ENCODE results near the gene KIF5A.
A peak's percentile ranks its signal among the peaks of the same experiment; 100 is the strongest.
"Not testable (repeated sequence)": the region's sequence is repeated elsewhere in the genome, so short reads cannot be mapped to it uniquely, and the experiment has no call there.

KIF5A gene

DNA sequence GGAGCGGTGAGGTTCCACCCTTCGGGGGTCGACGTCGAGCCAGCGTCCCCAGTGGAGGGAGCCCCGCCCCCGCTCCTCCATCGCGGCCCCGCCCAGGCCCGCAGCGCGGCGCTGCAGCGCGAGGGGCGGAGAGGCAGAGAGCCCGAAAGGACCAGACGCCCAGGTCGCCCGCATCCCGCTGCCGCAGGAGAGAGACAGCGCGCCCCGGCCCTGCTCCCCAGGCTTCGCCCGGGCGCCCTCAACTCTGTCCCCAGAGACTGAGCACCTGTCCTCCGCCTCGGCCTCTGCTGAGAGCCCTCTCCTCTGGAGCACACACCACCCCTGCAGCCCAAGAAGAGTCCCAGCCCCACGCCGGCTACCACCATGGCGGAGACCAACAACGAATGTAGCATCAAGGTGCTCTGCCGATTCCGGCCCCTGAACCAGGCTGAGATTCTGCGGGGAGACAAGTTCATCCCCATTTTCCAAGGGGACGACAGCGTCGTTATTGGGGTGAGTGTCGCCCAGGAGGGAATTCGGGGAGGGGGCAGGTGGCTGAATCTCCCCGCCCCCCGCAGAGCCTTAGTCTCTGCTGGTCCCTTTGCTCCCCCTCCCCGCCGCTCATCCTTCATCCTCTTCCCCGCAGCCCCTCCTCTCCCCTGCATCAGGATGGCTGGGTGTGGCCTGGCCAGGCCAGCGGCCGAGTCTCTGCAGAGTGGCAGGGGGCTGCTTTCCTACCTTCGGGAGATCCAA lies at the start of gene KIF5A:
Gene KIF5A (plus strand): TSS at position 136 of the 732 bp plus-strand sequence. CDS start 228 bp downstream, at position 364.
- DNase-seq: peak; percentile 87

- DNase-seq: no peak
Observed at GRCh38 chr12:57500213-57500612, 49.6 kb upstream of the KIF5A start.

DNA sequence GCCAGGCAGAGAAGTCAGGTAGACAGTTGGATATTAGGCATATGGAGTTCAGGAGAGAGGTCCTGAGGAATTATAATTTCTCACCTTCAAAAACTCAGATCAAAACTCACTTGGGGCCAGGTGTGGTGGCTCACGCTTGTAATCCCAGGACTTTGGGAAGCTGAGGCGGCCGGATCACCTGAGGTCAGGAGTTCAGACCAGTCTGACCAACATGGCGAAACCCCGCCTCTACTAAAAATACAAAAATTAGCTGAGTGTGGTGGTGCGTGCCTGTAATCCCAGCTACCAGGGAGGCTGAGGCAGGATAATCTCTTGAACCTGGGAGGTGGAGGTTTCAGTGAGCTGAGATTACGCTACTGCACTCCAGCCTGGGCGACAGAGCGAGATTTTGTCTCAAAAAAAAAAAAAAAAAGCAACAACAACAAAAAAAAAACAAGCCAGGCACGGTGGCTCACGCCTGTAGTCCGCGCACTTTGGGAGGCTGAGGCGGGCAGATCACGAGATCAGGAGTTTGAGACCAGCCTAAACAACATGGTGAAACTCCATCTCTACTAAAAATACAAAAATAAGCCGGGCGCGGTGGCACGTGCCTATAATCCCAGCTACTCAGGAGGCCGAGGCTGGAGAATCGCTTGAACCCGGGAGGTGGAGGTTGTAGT lies 47.4 kb upstream of the KIF5A start:
- DNase-seq: not testable (repeated sequence)

DNA sequence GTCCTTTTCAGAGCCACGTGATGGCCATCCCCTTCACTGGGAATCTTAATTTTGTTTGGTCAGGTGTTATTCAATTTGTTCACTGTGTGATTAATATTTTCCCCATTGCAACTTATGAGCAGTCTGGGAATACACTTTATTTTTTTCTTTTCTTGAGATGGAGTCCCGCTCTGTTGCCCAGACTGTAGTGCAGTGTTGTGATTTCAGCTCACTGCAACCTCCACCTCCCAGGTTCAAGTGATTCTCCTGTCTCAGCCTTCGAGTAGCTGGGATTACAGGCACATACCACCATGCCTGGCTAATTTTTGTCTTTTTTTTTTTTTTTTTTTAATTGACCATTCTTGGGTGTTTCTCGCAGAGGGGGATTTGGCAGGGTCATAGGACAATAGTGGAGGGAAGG lies 43.3 kb upstream of the KIF5A start:
- DNase-seq: not testable (repeated sequence)

GRCh38 chr12:57507796-57508195 lies 42.0 kb upstream of the KIF5A start:
- DNase-seq: not testable (repeated sequence)

GRCh38 chr12:57511161-57511560 lies 38.7 kb upstream of the KIF5A start:
- no peak for DNase-seq

DNA sequence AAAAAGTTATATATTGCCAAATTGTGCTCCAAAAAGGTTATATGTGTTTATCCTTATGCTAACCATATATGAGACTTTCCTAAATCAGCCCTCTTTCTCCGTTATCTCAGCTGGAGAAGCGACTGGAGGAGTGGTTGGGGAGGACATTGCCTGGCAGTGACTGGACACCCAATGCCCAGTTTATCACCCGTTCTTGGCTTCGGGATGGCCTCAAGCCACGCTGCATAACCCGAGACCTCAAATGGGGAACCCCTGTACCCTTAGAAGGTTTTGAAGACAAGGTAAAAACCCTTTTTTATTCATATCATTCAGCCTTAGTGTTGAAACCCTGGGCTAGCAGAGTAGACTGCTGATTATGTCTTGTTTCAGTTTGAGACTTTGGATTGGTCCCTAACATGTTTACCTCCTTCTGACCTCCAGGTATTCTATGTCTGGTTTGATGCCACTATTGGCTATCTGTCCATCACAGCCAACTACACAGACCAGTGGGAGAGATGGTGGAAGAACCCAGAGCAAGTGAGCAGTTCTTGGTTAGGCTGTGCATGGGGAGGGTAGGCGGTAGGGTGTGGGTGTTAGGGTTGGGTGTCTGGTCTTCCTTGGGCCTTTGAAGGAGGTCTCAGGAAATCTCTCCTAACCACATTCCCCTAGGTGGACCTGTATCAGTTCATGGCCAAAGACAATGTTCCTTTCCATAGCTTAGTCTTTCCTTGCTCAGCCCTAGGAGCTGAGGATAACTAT lies 38.1 kb upstream of the KIF5A start:
- DNase-seq: no peak

GRCh38 chr12:57512665-57513064 lies 37.2 kb upstream of the KIF5A start:
- DNase-seq: no peak

DNA sequence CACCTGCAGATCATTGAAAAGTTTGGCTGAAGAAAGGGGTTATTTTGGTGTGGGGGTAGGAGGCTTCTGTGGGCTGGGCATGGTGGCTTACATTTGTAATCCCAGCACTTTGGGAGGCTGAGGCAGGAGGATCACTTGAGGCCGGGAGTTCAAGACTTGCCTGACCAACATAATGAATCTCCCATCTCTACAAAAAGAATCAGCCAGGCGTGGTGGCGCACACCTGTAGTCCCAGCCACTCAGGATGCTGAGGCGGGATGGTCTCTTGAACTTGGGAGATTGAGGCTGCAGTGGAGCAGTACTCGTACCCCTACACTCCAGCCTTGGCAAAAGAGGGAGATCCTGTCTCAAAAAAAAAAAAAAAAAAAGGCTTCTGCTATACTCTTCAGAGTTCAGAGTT lies 36.6 kb upstream of the KIF5A start:
- no peak for DNase-seq

- DNase-seq: not testable (repeated sequence)
Observed at GRCh38 chr12:57513677-57514076, 36.2 kb upstream of the KIF5A start.

DNA sequence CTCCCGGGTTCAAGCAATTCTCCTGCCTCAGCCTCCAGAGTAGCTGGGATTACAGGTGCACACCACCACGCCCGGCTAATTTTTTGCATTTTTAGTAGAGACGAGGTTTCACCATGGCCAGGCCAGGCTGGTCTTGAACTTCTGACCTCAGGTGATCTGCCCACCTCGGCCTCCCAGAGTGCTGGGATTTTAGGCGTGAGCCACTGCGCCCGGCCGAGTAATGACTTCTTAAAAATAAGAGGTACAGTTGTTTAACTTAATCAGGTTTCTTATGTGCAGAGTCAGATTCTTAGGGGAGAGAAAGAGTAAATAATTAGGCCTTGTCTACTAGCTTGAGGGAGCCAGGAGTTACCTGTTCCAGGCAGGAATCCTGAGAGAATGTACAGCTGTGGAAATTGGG lies 35.6 kb upstream of the KIF5A start:
- DNase-seq: not testable (repeated sequence)

GRCh38 chr12:57514720-57515407 lies 35.0 kb upstream of the KIF5A start:
- no peak for DNase-seq

- DNase-seq: no peak
Observed at GRCh38 chr12:57515408-57515933, 34.4 kb upstream of the KIF5A start.

GRCh38 chr12:57515934-57516541 lies 33.8 kb upstream of the KIF5A start:
- DNase-seq: no peak

- no peak for DNase-seq
Observed at GRCh38 chr12:57516617-57517153, 33.2 kb upstream of the KIF5A start.

- no peak for DNase-seq
Observed at GRCh38 chr12:57517187-57517586, 32.7 kb upstream of the KIF5A start.

- not testable (repeated sequence) for DNase-seq
Observed at GRCh38 chr12:57517718-57518117, 32.1 kb upstream of the KIF5A start.

DNA sequence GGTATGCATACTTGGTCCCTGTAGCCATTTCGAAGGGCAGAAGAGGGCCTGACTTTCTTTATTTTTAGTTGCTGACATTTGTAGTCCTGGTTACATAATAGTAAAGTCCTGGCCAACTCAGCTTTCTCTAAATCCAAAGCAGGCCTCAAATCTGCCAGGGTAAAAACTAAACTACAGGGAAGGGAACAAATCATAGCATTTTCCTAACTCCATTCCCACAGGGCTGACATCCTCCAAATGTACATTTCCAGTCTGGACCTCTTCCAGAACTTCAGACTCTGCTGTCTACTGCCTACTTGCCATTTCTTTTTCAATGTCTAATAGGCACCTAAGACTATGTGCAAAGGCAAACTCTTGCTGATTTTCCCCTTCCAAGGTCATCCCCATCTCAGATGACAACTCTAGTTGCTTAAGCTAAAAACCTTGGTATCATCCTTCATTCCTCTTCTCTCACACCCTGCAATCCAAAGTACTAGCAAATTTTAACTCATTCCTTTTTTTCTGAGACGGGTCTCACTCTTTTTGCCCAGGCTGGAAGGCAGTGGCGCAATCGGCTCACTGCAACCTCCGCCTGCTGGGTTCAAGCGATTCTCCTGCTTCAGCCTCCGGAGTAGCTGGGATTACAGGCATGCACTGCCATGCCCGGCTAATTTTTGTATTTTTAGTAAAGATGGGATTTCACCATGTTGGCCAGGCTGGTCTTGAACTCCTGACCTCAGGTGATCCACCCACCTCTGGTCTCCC lies 31.5 kb upstream of the KIF5A start:
- no peak for DNase-seq

DNA sequence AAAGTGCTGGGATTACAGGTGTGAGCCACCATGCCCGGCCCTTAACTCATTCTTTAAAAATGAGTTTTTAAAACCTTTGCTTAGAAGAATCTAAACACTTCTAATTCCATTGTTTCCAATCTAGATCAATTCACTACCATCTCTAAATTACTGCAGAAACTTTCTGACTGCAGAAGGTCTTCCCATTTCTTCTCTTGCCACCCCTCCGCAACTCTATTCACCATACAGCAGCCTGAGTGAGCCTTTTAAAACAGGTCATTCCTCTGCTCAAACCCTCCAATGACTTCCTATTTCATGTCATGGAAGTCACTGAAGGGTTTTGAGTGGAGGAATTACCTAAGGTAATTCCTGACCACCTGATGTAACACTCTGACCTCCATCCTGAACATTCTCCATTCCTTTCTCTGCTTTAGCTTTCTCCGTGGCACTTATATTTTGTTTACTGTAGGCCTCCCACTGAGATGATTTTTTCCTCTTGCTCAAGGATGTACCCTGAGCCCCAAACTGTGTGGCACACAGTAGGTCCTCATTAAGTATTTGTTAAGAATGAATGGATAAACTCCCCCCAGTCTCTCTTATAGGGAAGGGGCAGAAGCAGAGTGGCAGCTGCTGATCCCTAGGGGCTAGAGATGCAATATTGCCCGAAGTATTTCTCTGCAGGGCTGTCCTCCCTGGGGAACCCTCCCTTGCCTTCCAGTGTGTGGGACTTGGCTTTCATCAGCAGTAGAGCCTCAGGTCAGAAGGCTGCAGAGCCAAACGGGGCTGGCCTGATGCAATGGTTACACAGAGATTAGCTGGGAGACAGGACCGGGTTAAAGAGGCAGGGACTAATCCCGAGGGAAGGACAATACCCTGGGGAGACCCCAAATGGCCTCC lies 30.7 kb upstream of the KIF5A start:
- peak; percentile 66 for DNase-seq

DNA sequence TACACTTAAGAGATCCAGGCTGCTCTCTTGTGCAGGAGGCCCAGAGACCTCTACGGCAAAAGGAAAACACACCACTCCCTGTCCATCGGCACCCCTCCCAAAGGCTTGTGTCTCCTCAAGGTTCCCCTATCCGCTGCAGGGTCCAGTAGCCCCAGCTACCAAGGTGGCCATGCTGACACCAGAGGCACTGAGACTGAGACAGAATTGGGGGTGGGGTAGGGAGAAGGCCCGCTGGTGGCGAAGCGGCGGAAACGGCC lies 30.1 kb upstream of the KIF5A start:
- DNase-seq: no peak
